Stimulated activated CD4-positive, alpha-beta T cell treated with anti-CD3 and anti-CD28 coated beads, Interleukin-12 subunit alpha, Interleukin-12 subunit beta, amount 100 ng/mL, for 24 hours (primary cell): ENCODE data around the gene FAM53B.

ENCODE experiments used
- DNase-seq, 2 experiments: peaks; one replicate each; pipeline ENCODE4 v3.0.0-alpha.2; 2020; ENCODE audit warnings: low read depth in 2 of 2

FAM53B gene

GRCh38 chr10:124663228-124663627 lies 81.0 kb downstream of the FAM53B start:
- no peak for DNase-seq

- no peak for DNase-seq
These were observed 82.5 kb downstream of the FAM53B start for GRCh38 chr10:124661660-124662180.

GRCh38 chr10:124660404-124661125 lies 83.6 kb downstream of the FAM53B start:
- DNase-seq: no peak

- DNase-seq: no peak
These were observed 84.8 kb downstream of the FAM53B start for GRCh38 chr10:124659380-124659779.

GRCh38 chr10:124658591-124659242 lies 85.5 kb downstream of the FAM53B start:
- DNase-seq: no peak

- DNase-seq: no peak
These were observed 86.4 kb downstream of the FAM53B start for GRCh38 chr10:124657806-124658205.

- no peak for DNase-seq
These were observed 87.6 kb downstream of the FAM53B start for GRCh38 chr10:124656541-124656940.

- DNase-seq: no peak
These were observed 88.1 kb downstream of the FAM53B start for GRCh38 chr10:124656113-124656490.

- DNase-seq: no peak
These were observed 88.7 kb downstream of the FAM53B start for GRCh38 chr10:124655191-124656112.

- no peak for DNase-seq
These were observed 89.5 kb downstream of the FAM53B start for GRCh38 chr10:124654686-124655085.

- DNase-seq: no peak
These were observed 90.1 kb downstream of the FAM53B start for GRCh38 chr10:124653811-124654651.

- DNase-seq: no peak
These were observed 90.9 kb downstream of the FAM53B start for GRCh38 chr10:124653311-124653710.

- DNase-seq: no peak
These were observed 91.5 kb downstream of the FAM53B start for GRCh38 chr10:124652701-124653100.

- no peak for DNase-seq
These were observed 92.0 kb downstream of the FAM53B start for GRCh38 chr10:124652200-124652599.

GRCh38 chr10:124651402-124651891 lies 92.7 kb downstream of the FAM53B start:
- no peak for DNase-seq

- DNase-seq: peak; percentile 23 to 45
These were observed 93.3 kb downstream of the FAM53B start for GRCh38 chr10:124650820-124651401.

- DNase-seq: no peak
These were observed 93.9 kb downstream of the FAM53B start for GRCh38 chr10:124650263-124650662.

- no peak for DNase-seq
These were observed 95.0 kb downstream of the FAM53B start for GRCh38 chr10:124649214-124649613.

- DNase-seq: peak; percentile 22 to 38
These were observed 95.4 kb downstream of the FAM53B start for GRCh38 chr10:124648738-124649137.

- DNase-seq: no peak
These were observed 96.1 kb downstream of the FAM53B start for GRCh38 chr10:124648131-124648475.
